Measurements from ENCODE around the gene SOCS3.

DNA sequence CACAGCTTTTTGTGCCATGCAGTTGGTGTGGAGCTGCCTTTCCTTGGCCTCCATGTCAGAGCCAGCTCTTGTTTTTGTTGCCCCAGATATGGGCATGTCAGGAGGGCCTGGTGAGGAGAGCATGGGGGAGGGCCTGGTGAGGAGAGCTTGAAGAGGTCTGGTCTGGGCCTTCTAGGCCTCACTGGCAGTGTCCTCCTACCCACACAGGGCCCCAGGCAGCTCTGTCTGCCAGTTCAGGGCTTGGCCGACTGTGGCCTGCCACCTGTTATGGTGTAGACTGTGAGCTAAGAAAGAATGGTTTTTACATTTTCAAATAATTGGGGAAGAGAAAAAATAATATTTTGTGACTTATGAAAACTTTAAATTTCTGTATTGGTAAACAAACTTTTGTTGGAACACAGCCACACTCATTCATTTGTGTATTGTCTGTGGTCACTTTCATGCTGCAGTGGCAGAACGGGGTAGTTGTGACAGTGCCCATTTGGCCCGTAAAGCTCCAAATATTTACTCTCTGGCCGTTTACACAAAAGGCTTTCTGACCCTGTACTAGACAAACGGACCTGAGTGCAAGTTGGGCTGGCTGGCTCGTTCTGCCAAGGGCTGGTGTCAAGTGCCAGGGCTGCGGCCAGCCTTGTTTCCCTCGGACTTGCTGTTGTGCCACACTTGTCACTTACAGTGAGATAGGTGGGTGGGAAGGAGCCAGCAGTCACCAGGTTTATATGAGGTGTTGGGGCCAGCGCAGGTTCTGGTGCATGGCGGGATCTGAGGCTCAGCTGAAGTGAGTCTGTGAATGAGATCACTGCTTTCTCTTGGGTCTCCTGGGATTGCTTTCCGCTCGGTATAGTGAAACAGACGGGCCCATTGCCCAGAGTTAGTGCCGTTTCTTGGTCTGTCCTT lies 36.8 kb upstream of the SOCS3 start:
- TF ChIP-seq, protein P1, sequence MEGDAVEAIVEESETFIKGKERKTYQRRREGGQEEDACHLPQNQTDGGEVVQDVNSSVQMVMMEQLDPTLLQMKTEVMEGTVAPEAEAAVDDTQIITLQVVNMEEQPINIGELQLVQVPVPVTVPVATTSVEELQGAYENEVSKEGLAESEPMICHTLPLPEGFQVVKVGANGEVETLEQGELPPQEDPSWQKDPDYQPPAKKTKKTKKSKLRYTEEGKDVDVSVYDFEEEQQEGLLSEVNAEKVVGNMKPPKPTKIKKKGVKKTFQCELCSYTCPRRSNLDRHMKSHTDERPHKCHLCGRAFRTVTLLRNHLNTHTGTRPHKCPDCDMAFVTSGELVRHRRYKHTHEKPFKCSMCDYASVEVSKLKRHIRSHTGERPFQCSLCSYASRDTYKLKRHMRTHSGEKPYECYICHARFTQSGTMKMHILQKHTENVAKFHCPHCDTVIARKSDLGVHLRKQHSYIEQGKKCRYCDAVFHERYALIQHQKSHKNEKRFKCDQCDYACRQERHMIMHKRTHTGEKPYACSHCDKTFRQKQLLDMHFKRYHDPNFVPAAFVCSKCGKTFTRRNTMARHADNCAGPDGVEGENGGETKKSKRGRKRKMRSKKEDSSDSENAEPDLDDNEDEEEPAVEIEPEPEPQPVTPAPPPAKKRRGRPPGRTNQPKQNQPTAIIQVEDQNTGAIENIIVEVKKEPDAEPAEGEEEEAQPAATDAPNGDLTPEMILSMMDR (conservative IDR thresholded peaks at IDR 0.05; ENCODE audit: low read length): no peak
- no peak for TF ChIP-seq EZH2phosphoT487 (IDR thresholded peaks at IDR 0.05; ENCODE audit: borderline replicate concordance)

Measured in Loucy (cell line).